Measurements from ENCODE around the gene CAV2.

Gene CAV2

DNA sequence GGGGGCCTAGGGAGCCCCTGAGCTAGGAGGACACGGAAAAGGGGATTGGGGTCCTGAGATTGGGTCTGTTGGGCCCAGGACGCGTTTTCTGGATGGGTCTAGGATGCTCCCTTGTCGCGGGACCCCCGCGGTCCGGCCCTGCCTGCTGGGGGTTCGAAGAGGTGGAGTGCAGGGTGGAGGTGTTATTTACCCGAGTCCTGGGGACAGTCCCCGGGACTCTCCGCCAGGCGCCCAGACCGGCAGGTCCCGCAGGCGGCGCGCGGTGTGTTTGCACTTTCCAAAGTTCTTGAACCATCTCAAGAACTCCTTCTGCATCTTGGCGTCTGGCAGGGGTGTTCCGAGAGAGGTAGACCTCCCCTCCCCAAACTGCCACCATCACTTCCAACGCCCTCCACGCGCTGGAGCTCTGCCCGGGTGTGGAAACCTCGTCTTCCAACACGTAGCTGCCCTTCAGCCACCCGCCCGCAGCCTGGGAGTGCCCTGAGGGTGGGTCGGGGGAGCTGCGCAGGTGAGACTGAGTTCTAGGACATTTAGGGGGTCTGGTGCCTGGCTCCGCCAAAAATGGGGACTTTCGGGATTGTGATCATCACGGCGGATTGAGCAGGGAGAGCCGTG, 25.9 kb downstream of the CAV2 start:
- no peaks in the 10 kb centered on the region for H3K27me3 ChIP-seq (ENCODE audit: control insufficient read depth, insufficient read depth, low read length)
- no peaks in the 10 kb centered on the region for H3K9me3 ChIP-seq (replicated peaks; ENCODE audit: low read length)
- peak overlapping the region; percentile 100 for H3K9ac ChIP-seq (ENCODE audit: low read depth, low read length)
- peak overlapping the region; percentile 97 for H3K4me3 ChIP-seq (ENCODE audit: low read length)
- H3K4me2 ChIP-seq (ENCODE audit: low read length) = peak overlapping the region; percentile 85
- peaks cover 41% of the 10 kb centered on the region for H3K36me3 ChIP-seq (ENCODE audit: insufficient read depth, low read length)
- H3K4me1 ChIP-seq (ENCODE audit: control insufficient read depth, insufficient read depth, low read length) = peaks cover 48% of the 10 kb centered on the region

DNA sequence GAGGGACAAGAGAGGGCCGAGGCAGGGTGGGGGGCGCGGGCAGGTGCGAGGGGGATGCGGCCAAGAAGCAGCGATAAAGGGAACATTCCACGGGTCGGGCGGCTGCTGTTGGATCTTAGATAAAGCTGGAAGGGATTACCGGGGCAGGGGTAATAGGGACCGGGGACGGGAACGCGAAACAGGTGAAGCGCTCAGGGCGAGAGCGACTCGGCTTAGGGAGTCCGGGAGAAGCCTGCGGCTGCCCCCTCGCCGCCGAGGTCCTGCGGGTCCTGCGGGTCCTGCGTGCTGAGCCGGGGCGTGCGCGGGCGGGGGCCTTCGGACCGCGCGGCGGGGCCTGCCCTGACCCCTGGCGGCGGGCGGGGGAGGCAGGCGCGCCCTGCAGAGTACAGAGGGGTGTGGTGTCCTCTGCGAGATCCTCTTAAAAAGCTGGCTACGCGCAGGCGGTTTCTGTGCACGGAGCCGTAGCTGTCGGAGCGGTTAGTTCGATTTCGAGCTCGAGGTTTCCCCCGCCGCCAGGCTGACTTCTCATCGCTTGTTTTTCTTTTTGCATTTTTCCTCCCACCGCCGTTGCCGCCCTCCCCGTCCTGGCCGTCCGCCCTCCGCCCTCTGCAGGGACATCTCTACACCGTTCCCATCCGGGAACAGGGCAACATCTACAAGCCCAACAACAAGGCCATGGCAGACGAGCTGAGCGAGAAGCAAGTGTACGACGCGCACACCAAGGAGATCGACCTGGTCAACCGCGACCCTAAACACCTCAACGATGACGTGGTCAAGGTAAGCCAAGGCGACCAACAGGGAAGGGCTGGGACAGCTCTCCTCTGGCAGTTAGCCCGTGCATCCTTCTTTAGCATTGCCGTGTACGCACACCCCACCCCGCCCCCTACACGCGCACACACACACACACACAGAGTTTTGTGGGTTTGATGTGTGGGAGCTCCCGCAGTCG, 26.6 kb downstream of the CAV2 start:
- peak overlapping the region; percentile 97 for H3K4me3 ChIP-seq (ENCODE audit: low read length)
- peak overlapping the region; percentile 85 for H3K4me2 ChIP-seq (ENCODE audit: low read length)
- H3K27me3 ChIP-seq (ENCODE audit: control insufficient read depth, insufficient read depth, low read length) = no peaks in the 10 kb centered on the region
- peaks cover 48% of the 10 kb centered on the region for H3K36me3 ChIP-seq (ENCODE audit: insufficient read depth, low read length)
- H3K4me1 ChIP-seq (ENCODE audit: control insufficient read depth, insufficient read depth, low read length) = peaks cover 51% of the 10 kb centered on the region
- no peaks in the 10 kb centered on the region for H3K9me3 ChIP-seq (replicated peaks; ENCODE audit: low read length)
- peak overlapping the region; percentile 100 for H3K9ac ChIP-seq (ENCODE audit: low read depth, low read length)

DNA sequence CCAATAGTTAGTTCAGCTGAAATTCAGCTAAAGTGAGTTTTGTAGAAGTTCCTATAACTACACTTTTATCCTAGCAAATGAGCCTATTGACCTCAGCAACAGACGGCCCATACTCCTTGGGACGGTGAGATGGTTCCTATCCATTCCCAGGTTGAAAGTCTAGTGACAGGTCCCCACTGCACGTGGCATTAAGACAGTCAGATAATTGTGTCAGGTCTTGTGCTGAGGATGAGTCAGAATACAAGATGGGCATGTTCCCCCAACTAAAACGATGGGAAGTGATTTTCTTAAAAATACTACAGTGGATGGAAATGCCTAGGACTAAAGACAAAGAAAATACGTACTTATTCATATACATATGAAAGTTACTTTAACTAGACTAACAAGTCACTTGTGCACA, 27.4 kb downstream of the CAV2 start:
- no peaks in the 10 kb centered on the region for H3K9me3 ChIP-seq (replicated peaks; ENCODE audit: low read length)
- peak overlapping the region; percentile 85 for H3K4me2 ChIP-seq (ENCODE audit: low read length)
- peak overlapping the region; percentile 100 for H3K9ac ChIP-seq (ENCODE audit: low read depth, low read length)
- H3K4me3 ChIP-seq (ENCODE audit: low read length) = peak overlapping the region; percentile 97
- H3K4me1 ChIP-seq (ENCODE audit: control insufficient read depth, insufficient read depth, low read length) = peaks cover 49% of the 10 kb centered on the region
- H3K27me3 ChIP-seq (ENCODE audit: control insufficient read depth, insufficient read depth, low read length) = no peaks in the 10 kb centered on the region
- peaks cover 55% of the 10 kb centered on the region for H3K36me3 ChIP-seq (ENCODE audit: insufficient read depth, low read length)

DNA sequence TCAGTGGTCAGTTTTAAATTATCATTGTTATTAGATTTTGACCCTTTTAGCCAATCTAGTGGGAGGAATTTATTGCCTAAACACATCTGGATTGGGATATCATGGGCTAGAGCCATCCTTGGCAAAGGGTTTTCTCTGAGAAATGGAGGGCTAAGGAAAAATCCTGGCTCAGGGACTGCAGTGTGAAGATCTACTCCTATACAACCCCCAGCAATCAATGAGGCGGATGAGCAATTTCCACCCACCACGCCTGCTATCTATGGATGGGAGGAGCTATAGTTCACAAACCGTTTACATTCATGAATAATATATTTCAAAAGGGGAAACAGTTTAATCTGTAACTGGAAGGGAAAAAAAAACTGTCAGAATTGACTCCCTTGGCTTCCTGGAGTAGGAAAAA, 28.0 kb downstream of the CAV2 start:
- H3K4me2 ChIP-seq (ENCODE audit: low read length) = peak overlapping the region; percentile 85
- no peaks in the 10 kb centered on the region for H3K9me3 ChIP-seq (replicated peaks; ENCODE audit: low read length)
- H3K36me3 ChIP-seq (ENCODE audit: insufficient read depth, low read length) = peaks cover 61% of the 10 kb centered on the region
- peak overlapping the region; percentile 100 for H3K9ac ChIP-seq (ENCODE audit: low read depth, low read length)
- no peaks in the 10 kb centered on the region for H3K27me3 ChIP-seq (ENCODE audit: control insufficient read depth, insufficient read depth, low read length)
- H3K4me3 ChIP-seq (ENCODE audit: low read length) = peak overlapping the region; percentile 97
- H3K4me1 ChIP-seq (ENCODE audit: control insufficient read depth, insufficient read depth, low read length) = peaks cover 49% of the 10 kb centered on the region

DNA sequence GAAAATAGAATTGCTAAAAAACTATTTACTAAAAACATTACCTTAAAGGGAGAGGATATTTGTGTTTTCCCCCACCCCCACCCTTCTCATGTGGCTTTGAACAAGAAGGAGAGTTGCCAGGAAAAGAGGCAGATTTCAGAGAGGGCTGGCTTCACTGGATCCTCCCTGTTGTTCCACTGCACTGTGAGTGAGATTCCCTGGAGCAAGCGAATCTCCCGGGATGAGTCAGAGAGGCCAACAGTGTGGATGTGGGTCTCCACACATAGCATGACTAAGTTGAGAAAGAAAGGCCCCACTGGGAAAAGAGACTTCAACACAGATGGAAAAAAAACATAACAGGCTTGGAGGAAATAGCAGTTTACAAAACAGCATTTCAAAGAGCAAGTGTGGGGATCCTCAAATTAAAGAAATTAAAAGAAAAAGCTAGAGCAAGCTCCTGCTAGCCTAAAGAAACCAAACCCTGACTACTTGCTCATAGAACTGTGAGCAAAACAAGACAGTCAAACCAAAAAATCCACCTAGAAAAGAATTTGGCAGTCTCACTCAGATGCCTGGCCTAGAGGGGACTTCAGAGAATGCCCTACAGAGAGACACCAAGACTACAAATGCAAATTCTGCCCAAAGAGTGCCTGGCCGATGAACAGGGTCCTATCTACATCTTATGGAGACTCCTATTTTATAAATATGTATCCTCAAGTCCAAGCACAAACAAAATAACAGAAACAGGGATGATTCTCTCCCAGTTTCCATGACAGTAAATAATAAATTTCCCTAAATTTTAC, 28.7 kb downstream of the CAV2 start:
- no peaks in the 10 kb centered on the region for H3K9me3 ChIP-seq (replicated peaks; ENCODE audit: low read length)
- H3K9ac ChIP-seq (ENCODE audit: low read depth, low read length) = peak overlapping the region; percentile 100
- peak overlapping the region; percentile 85 for H3K4me2 ChIP-seq (ENCODE audit: low read length)
- peak overlapping the region; percentile 97 for H3K4me3 ChIP-seq (ENCODE audit: low read length)
- peaks cover 50% of the 10 kb centered on the region for H3K4me1 ChIP-seq (ENCODE audit: control insufficient read depth, insufficient read depth, low read length)
- no peaks in the 10 kb centered on the region for H3K27me3 ChIP-seq (ENCODE audit: control insufficient read depth, insufficient read depth, low read length)
- H3K36me3 ChIP-seq (ENCODE audit: insufficient read depth, low read length) = peaks cover 66% of the 10 kb centered on the region

DNA sequence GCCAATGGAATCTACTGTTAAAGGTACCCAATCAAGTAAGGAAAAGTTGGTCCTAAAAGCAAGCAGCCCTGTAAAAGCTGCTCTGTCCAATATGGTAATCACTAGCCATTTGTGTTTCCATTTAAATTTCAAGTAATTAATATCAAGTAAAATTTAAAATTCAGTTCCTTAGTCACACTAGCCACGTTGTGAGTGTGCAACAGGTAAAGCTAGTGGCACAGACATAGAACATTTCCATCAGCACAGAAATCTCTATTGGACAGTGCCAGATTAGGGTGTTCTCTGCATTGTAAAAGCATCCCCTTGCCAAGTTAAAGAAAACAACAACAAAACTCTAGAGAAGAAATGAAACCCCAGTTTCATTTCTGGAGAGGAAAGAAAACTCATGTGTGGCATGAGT, 29.7 kb downstream of the CAV2 start:
- Histone ChIP-seq H3K9ac (ENCODE audit: low read depth, low read length) (peak overlapping the region; percentile 100), H3K4me3 (ENCODE audit: low read length) (peak overlapping the region; percentile 97), H3K4me2 (ENCODE audit: low read length) (peak overlapping the region; percentile 85), H3K27me3 (ENCODE audit: control insufficient read depth, insufficient read depth, low read length) (no peaks in the 10 kb centered on the region), H3K9me3 (replicated peaks; ENCODE audit: low read length) (no peaks in the 10 kb centered on the region), H3K4me1 (ENCODE audit: control insufficient read depth, insufficient read depth, low read length) (peaks cover 39% of the 10 kb centered on the region), H3K36me3 (ENCODE audit: insufficient read depth, low read length) (peaks cover 74% of the 10 kb centered on the region)

DNA sequence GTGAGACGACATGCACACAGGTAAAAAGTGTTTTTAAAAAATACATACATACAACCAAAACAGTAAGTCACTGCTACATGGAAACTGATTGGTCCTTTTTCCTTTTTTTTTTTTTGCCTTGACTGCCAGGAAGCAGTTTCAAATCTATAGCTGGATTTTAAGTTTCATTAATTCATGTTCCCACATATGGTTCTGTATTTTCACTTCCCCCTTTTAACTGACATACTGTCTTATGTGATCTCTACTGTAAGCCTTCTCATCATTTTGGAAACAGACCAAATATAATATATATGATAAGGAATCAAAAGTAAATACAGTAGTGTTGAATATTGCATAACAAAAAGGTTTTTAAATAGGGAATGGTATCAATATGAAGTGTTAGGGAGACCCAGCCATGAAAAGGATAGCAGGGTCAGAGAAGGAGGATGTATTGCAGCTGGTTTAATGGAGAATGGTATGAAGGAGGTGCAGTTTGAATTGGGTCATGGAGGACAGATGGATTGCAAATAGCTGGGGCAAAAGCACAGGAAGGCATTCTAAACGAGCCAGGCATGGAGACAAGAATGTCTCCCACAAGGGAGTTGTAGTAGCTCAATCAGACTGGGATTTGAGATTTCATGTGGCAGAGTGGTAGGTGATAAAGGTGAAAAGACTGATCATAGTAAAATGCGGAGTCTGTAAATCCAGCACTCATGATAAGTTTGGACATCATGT, 30.7 kb downstream of the CAV2 start:
- H3K36me3 ChIP-seq (ENCODE audit: insufficient read depth, low read length) = peaks cover 82% of the 10 kb centered on the region
- no peaks in the 10 kb centered on the region for H3K9me3 ChIP-seq (replicated peaks; ENCODE audit: low read length)
- peak overlapping the region; percentile 97 for H3K4me3 ChIP-seq (ENCODE audit: low read length)
- H3K4me2 ChIP-seq (ENCODE audit: low read length) = peak overlapping the region; percentile 85
- peaks cover 47% of the 10 kb centered on the region for H3K4me1 ChIP-seq (ENCODE audit: control insufficient read depth, insufficient read depth, low read length)
- H3K27me3 ChIP-seq (ENCODE audit: control insufficient read depth, insufficient read depth, low read length) = no peaks in the 10 kb centered on the region
- peak overlapping the region; percentile 100 for H3K9ac ChIP-seq (ENCODE audit: low read depth, low read length)

DNA sequence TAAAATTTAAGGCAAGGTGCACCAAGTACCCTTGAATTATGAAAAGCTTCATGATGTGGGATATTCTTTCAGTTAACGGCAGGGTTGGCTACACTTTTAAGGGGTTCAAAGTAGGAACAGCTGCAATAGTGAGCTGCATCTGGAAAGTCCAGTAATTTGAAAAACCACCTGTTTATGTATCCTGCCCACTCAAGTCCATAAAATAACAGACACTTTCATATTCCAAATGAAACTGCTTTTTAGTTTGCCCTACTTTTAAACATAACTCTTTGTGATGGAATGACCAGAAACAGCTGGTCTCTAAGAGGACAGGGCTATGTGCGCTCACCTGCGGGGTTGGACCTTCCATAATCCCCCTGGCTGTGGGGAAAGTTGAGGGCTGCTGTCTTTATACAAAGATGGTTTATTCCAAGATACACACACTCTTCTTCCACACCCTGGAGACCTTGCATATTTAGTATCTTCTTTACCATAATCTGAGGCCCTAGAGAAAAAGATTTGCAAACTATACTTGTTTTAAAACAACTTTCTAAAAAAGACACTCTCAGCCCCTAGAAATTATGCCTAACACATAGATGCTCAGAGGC, 32.7 kb downstream of the CAV2 start:
- peak overlapping the region; percentile 85 for H3K4me2 ChIP-seq (ENCODE audit: low read length)
- H3K9me3 ChIP-seq (replicated peaks; ENCODE audit: low read length) = no peaks in the 10 kb centered on the region
- no peaks in the 10 kb centered on the region for H3K27me3 ChIP-seq (ENCODE audit: control insufficient read depth, insufficient read depth, low read length)
- peaks cover 60% of the 10 kb centered on the region for H3K4me1 ChIP-seq (ENCODE audit: control insufficient read depth, insufficient read depth, low read length)
- H3K4me3 ChIP-seq (ENCODE audit: low read length) = peak overlapping the region; percentile 97
- H3K36me3 ChIP-seq (ENCODE audit: insufficient read depth, low read length) = peaks cover 89% of the 10 kb centered on the region
- H3K9ac ChIP-seq (ENCODE audit: low read depth, low read length) = peak overlapping the region; percentile 17

DNA sequence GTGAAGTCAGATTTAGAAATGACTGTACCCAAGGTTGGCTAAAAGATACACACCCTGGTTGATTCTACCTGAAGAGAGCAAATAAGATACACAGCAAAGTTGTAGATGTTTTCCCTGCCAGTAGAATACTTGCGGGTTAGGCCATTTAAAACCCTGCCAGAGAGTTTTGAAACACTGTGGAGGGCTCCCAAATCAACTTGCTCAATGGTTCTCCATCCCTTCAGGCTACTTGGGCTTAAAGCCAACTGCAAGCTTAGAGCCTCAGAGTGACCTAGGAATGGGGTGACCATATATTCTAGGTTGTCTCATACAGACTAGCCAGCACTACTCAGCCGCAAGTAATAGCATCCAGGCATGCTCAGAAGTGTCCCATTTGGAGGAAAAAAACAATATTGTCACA, 35.3 kb downstream of the CAV2 start:
- Histone ChIP-seq H3K36me3 (ENCODE audit: insufficient read depth, low read length) (peaks cover 90% of the 10 kb centered on the region), H3K9me3 (replicated peaks; ENCODE audit: low read length) (no peaks in the 10 kb centered on the region), H3K4me1 (ENCODE audit: control insufficient read depth, insufficient read depth, low read length) (peaks cover 74% of the 10 kb centered on the region)

DNA sequence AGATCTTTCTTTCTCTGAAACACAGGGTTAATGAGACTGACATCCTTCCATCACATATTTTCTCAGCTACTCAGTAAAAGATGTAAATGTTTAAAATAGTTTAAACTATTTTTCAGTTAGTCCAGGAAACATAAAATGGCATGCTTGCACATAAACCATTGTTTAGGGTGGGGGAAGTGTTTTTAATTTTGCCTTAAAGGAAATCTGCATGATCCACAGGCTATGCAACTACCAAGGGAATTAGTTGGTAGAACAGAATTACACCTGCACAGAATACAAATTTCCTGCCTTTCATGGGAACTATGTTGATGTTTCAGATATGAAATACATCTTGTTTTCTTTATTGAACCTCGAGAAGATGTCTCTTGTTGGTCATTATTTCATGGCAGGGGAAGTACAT, 35.9 kb downstream of the CAV2 start:
- no peaks in the 10 kb centered on the region for H3K27me3 ChIP-seq (ENCODE audit: control insufficient read depth, insufficient read depth, low read length)
- H3K9me3 ChIP-seq (replicated peaks; ENCODE audit: low read length) = no peaks in the 10 kb centered on the region
- H3K36me3 ChIP-seq (ENCODE audit: insufficient read depth, low read length) = peaks cover 90% of the 10 kb centered on the region
- H3K4me3 ChIP-seq (ENCODE audit: low read length) = no peak overlapping the region
- no peak overlapping the region for H3K9ac ChIP-seq (ENCODE audit: low read depth, low read length)
- peak overlapping the region; percentile 47 for H3K4me2 ChIP-seq (ENCODE audit: low read length)
- peaks cover 75% of the 10 kb centered on the region for H3K4me1 ChIP-seq (ENCODE audit: control insufficient read depth, insufficient read depth, low read length)

More for the DNA sequence above, 35.3 kb downstream of the CAV2 start:
- Histone ChIP-seq H3K4me3 (ENCODE audit: low read length) (no peak overlapping the region), H3K27me3 (ENCODE audit: control insufficient read depth, insufficient read depth, low read length) (no peaks in the 10 kb centered on the region), H3K9ac (ENCODE audit: low read depth, low read length) (no peak overlapping the region), H3K4me2 (ENCODE audit: low read length) (peak overlapping the region; percentile 47)
